Measurements from ENCODE around the gene THOC5.

DNA sequence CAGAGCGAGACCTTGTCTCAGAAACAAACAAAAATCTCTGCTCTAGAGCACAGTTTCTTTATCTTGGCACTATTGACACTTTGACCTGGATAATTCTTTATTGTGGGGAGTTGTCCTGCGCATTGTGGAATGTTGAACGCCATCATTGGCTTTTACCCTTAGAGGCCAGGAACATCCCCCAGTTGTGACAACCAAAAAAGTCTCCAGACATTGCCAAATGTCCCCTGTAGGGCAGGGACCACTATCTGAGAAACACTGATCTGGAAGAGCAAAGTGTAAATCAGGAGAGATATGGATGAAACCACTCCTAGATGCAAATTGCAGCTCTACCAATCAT, 45.1 kb upstream of the THOC5 start:
- no peak for TF ChIP-seq EZH2 (IDR thresholded peaks at IDR 0.05)
- no peak for TF ChIP-seq CTCF (IDR thresholded peaks at IDR 0.05 in 2 of 3, conservative IDR thresholded peaks at IDR 0.05 in 1 of 3; ENCODE audit: borderline replicate concordance in 1 of 3, insufficient read depth in 1 of 3, low read depth in 2 of 3, low read length in 2 of 3)
- no peak for TF ChIP-seq CEBPB (IDR thresholded peaks at IDR 0.05; ENCODE audit: low read depth)
- no peak for TF ChIP-seq SP1 (IDR thresholded peaks at IDR 0.05; ENCODE audit: low read depth)
- TF ChIP-seq YY1 (IDR thresholded peaks at IDR 0.05; ENCODE audit: extremely low read depth, insufficient replicate concordance, low read depth, low read length) = no peak
- TF ChIP-seq JUND (IDR thresholded peaks at IDR 0.05) = no peak
- no peak for TF ChIP-seq POLR2A (IDR thresholded peaks at IDR 0.05; ENCODE audit: borderline replicate concordance, extremely low read depth, insufficient read depth, insufficient read length)
- TF ChIP-seq RAD21 (IDR thresholded peaks at IDR 0.05; ENCODE audit: low read depth) = no peak
- no peak for TF ChIP-seq ELF1 (IDR thresholded peaks at IDR 0.05; ENCODE audit: borderline replicate concordance, low read depth)

All from HCT116 (cell line).